ENCODE results near the gene SNTB2.

Gene SNTB2

DNA sequence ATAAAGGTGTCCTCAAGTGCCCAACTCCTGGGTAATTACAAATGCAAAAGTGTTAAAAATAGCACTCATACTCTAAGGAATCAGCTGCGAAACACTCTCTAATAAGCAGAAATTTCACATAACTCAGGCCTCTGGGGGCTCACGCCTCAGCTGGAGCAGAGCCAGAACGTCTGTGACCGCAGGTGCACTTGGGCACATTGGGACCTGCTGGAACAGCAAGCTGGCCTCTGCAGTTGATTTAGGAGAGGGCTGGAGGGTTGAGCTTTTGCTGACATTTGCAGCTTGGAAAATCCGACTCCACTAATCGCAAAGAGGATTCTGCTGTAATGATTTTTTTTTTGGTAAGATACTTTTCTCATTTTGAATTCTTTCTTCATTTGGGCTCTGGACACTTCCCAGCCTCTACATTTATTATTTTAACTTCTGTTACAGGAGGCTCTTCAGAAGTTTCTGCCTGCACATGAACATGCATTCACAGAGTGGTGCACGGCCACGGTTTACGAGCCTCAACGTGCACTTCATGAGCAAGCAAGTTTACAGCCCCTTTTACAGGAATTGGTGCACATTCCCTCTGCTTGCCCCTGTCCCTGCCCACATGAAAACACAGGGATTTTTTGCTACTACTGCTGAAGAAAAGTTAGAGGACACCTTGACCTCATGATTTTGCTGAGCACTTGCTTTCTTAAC is 4.1 kb upstream of the SNTB2 start:
- DNase-seq = peak; percentile 4

GRCh38 chr16:69187446-69188235 is 677 bp downstream of the SNTB2 start:
- peak; percentile 18 for DNase-seq

- no peak for DNase-seq
Measured at GRCh38 chr16:69188236-69188549, 1.2 kb downstream of the SNTB2 start.

DNA sequence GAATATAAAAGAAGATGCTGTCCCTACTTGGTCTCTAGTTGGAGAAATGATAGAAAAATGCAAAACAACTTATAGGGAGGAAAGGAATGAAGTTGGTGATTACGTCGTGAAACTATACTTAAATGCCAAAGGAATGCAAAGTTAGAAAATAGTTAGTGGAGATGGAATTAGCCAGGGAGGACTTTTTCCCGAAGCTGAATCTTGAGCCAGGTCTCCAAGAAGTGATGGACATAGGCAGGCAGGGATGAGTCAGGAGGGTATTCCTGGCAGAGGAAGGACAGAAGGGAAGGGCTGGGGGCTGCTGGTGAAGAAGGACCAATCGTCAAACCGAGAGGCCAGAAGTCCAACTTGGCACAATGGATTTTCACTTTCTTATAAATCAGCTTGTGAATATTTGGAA is 1.8 kb downstream of the SNTB2 start:
- DNase-seq = no peak

GRCh38 chr16:69190046-69190588 is 3.2 kb downstream of the SNTB2 start:
- no peak for DNase-seq

DNA sequence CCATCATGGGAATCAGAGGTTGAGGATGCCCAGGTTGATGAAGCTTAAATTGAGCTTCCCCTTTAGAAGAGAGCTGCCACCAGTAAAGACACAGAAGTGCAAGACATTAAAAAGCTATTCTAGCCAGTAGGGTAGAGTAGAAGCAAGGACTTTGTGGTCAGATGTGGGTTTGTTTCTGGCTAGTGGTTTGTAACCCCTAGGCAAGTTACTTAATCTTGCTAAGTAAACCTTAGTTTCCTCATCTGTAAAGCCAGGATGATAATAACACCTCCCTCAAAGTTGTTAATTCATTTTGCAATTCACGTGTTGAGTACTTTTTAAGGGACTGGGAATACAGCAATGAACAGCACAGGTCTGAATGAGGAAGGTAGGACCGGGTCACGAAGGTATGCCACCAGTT is 3.6 kb downstream of the SNTB2 start:
- no peak for DNase-seq

DNA sequence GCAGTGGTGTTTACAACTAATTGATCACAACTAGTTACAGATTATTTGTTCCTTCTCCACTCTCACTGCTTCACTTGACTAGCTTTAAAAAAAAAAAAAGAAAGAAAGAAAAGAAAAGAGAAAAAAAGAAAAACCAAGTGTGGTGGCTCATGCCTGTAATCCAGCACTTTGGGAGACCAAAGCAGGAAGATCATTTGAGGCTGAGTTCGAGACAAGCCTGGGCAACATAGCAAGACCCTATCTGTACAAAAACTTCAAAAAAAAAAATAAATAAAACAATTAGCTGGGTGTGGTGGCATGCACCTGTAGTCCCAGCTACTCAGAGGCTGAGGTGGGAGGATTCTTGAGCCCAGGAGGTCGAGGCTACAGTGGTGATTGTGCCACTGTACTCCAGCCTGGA is 4.2 kb downstream of the SNTB2 start:
- DNase-seq = no peak

GRCh38 chr16:69193855-69194254 is 6.9 kb downstream of the SNTB2 start:
- no peak for DNase-seq

DNA sequence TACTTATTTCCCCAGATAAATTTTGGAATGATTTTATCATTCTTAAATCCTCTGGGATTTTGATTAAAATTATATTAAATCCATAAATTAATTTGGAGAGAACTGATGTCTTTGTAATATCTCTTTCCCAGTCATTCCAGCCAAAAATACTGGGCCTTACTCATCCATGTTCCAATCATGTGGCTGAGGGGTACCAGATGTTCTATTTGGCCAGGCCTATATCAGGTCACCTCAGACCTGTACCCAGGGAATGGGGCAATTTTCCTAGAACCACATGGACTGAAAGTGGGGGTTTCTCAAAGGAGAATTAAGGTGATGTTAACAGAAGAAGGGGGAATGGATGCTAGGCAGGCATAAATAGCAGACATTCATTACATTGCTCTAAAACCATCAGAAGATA is 7.5 kb downstream of the SNTB2 start:
- no peak for DNase-seq

- DNase-seq = no peak
Measured at GRCh38 chr16:69195369-69196029, 8.5 kb downstream of the SNTB2 start.

GRCh38 chr16:69197573-69197972 is 10.6 kb downstream of the SNTB2 start:
- DNase-seq = no peak

- DNase-seq = no peak
Measured at GRCh38 chr16:69199382-69199781, 12.4 kb downstream of the SNTB2 start.

DNA sequence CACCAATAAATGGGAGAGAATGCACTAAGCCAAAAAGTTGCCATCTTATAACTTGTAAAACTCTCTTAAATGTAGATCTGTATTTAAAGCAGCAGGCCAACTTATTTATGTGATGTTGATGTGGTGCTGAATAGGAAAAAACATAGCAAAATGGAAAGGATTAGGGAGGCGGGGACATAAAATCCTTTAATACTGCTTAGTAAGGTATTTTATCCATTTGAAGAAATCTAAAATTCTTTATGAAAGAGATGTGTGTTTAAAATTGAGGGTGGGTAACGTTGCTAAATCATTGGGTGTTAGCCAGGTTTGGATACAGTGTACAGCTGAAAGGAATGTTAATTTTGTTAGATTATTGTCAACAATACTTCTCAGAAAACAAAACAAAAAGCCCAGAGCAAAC is 14.3 kb downstream of the SNTB2 start:
- DNase-seq = no peak

DNA sequence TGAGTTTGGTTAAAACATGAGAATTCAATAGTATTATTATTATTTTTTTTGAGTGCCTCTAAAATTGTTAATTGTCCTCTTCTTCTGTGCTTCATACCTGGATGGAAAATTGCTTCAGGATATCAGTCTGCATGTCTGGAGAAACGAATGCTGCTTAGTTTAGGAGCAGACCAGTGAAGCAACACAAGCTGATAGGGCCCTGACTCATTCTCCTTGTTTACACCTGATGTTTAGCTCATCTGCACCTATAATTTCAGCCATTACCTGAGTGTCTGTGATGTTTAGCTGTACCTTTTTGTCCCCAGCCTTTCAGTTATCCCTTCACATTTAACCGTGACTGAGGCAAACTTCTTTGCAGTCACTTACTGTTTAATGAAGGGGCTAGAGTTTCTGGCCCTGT is 14.8 kb downstream of the SNTB2 start:
- DNase-seq = no peak

DNA sequence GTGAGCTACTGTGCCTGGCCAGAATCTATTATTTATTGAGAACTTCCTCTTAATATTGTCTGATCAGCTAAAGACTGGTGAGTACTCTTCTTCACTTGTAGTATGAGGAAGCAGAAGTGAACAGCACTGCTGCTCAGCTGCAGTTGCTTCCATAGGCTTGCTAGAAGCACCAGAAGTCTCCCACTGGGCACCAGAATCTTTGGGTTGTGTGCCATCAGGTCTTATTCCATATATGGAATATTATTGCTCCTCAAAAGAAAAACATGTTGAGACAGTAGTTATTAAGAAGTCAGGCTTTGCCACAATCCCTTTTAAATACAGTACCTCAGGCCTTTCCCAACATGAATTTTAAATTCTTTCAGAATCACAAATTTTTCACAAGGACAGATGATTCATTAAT is 17.2 kb downstream of the SNTB2 start:
- no peak for DNase-seq

- DNase-seq = no peak
Measured at GRCh38 chr16:69209735-69210134, 22.8 kb downstream of the SNTB2 start.

- DNase-seq = no peak
Measured at GRCh38 chr16:69217433-69217832, 30.5 kb downstream of the SNTB2 start.

- DNase-seq = no peak
Measured at GRCh38 chr16:69219279-69219678, 32.3 kb downstream of the SNTB2 start.

DNA sequence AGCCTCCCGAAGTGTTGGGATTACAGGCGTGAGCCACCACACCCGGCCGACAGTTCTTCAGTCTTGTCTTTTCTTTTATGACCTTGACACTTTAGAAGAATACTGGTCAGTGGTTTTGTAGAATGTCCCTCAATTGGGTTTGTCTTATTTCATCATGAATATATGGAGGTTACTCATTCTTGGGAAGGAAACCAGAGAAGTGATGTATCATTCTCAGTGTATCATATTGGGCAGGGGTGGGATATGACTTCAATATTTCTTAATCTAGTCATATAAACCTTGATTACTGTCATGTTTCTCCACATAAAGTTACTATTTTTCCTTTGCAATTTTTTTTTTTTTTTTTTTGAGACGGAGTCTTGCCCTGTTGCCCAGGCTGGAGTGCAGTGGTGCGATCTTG is 36.9 kb downstream of the SNTB2 start:
- no peak for DNase-seq

DNA sequence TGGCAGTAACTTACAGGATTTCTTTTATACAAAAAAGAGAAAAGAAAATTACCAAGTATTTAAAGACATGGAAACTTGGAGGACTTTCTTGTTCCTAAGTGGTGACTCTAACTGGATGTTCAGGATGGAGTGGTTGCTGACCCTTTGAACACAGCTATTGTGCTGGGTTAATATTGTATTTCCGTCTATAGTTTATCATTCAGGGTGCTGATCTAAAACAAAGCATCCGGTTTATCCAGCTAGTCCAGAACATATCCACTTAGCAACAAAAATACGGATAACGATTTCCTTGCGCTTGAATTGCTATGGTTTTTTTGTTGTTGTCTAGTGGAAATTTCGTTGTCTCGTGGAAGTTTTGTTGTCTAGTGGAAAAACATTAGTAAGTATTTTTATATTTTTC is 38.2 kb downstream of the SNTB2 start:
- no peak for DNase-seq

GRCh38 chr16:69233124-69233523 is 46.2 kb downstream of the SNTB2 start:
- DNase-seq = no peak

- no peak for DNase-seq
Measured at GRCh38 chr16:69234460-69234859, 47.5 kb downstream of the SNTB2 start.

- no peak for DNase-seq
Measured at GRCh38 chr16:69236319-69236718, 49.4 kb downstream of the SNTB2 start.

GRCh38 chr16:69237296-69237695 is 50.3 kb downstream of the SNTB2 start:
- DNase-seq = no peak
